GM03348 (cell line): ENCODE measurements around the gene SNRNP35.
A peak's percentile ranks its signal among the peaks of the same experiment; 100 is the strongest.
"Not testable (repeated sequence)": the region's sequence is repeated elsewhere in the genome, so short reads cannot be mapped to it uniquely, and the experiment has no call there.

ENCODE experiments used
- DNase-seq: peaks from one replicate; pipeline ENCODE4 v3.0.0; 2012; ENCODE audit warnings: low spot score

Gene SNRNP35

DNA sequence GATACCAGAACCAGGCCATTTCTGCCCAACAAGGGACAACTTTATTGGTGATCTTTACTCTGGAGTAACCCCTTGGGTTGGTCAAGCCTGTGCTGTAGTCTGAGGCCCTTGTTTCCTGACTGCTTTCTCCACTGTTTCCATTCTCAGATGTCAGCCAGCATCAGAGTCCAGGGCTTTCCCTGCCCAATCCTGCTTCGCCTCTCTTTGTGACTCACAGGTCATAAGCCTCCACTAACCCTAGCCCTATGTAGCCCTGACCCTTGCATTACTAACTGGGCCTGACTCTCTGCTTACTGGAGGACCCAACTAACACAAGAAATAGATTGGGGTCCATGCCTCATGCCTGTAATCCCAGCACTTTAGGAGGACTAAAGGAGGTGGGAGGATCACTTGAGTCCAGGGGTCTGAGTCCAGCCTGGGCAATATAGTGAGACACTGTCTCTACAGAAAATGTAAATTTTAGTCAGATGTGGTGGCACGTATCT lies 8.6 kb upstream of the SNRNP35 start:
- no peak for DNase-seq

DNA sequence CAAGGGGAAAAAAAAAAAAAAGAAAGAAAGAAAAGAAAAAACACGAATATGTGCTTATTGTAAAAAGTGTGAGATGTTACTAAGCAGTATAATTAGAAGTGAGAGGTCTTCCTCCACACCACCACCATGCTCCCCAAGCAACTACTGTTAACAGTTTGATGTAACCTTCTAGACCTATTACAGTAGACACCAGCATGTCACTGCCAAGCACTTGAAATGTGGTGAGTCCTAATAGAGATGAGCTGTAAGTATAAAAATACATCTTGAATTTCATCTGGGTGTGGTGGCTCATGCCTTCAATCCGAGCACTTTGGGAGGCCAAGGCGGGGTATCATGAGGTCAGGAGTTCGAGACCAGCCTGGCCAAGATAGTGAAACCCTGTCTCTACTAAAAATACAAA lies 8.1 kb upstream of the SNRNP35 start:
- DNase-seq: no peak

DNA sequence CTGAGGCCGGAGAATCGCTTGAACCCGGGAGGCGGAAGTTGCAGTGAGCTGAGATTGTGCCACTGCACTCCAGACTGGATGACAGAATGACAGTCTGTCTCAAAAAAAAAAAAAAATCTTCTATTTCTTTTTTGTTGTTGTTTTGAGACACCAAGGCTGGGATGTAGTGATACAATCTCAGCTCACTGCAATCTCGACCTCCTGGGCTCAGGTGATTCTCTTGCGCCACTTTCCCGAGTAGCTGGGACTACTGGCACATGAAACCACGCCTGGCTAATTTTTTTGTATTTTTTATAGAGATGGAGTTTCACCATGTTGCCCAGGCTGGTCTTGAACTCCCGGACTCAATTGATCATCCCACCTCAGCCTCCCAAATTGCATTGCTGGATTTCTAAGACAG lies 7.3 kb upstream of the SNRNP35 start:
- no peak for DNase-seq

DNA sequence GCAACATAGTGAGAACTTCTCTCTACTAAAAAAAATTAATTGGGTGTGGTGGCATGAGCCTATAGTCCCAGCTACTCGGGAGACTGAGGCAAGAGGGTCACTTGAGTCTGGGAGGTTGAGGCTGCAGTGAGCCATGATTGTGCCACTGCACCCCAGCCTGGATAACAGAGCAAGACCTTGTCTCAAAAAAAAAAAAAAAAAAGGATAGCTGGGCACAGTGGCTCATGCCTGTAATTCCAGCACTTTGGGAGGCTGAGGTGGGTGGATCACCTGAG lies 5.7 kb upstream of the SNRNP35 start:
- not testable (repeated sequence) for DNase-seq

GRCh38 chr12:123453165-123453564 lies 4.8 kb upstream of the SNRNP35 start:
- no peak for DNase-seq

GRCh38 chr12:123463174-123463573 lies 5.2 kb downstream of the SNRNP35 start:
- DNase-seq: not testable (repeated sequence)

DNA sequence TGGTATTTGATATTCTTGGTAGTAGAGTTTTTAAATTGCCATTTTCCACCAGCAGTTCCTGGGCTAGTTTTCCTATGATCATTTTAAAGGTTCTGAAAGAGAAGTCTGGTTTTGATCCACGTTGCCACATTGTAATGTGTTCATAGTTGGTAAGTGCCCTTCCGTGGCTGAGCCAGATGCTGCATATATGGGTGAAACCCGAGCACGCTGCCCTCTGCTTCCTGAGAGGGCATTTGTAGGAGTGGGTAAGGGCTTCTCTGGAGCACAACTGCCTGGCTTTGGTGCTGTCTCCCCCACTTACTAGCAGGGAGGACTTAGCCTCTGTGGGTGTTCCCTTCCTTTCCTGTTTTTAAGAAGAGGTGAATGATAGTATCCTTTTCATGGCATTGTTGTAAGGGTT lies 7.1 kb downstream of the SNRNP35 start:
- DNase-seq: no peak

- no peak for DNase-seq
Measured at GRCh38 chr12:123468786-123469185, 10.8 kb downstream of the SNRNP35 start.

DNA sequence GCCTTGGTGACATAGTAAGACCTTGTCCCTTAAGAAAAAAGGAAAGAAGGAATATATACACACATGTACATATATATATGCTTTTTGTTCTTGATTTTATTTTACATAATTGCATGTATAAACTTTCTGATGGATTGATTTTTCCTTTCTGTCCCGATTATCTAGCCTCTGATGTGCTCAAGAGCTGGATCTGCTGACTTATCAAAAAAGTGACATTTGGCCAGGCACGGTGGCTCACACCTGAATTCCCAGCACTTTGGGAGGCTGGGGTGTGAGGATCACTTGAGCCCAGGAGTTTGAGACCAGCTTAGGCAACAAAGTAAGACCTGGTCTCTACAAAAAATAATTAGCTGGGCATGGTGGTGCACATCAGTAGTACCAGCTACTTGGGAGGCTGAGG lies 12.0 kb downstream of the SNRNP35 start:
- no peak for DNase-seq

- peak; percentile 68 for DNase-seq
Measured at GRCh38 chr12:123471374-123472068, 13.6 kb downstream of the SNRNP35 start.

- DNase-seq: no peak
Measured at GRCh38 chr12:123472438-123472849, 14.5 kb downstream of the SNRNP35 start.

GRCh38 chr12:123474485-123475245 lies 16.7 kb downstream of the SNRNP35 start:
- DNase-seq: no peak

DNA sequence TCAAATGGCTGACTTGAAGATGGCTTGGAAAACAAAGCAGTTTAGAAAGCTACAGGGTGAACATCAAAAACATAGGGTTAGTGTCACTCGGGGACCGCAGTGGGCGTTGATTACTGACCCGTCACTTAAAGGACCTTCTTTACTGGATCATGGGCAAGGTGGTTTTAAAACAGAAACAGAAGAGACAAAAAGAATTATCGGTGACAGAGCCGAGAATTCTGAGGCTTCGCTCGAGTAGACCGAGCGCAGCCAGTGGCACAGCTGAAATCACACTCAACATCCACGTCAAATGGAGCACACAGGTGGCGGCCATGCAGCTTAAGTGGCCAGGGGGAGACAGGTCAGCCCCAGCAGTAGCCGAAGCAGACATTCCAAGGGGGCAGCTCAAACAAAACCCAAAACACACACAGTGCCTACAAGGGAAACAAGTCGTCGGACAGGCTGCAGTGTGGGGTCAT lies 17.3 kb downstream of the SNRNP35 start:
- DNase-seq: no peak

DNA sequence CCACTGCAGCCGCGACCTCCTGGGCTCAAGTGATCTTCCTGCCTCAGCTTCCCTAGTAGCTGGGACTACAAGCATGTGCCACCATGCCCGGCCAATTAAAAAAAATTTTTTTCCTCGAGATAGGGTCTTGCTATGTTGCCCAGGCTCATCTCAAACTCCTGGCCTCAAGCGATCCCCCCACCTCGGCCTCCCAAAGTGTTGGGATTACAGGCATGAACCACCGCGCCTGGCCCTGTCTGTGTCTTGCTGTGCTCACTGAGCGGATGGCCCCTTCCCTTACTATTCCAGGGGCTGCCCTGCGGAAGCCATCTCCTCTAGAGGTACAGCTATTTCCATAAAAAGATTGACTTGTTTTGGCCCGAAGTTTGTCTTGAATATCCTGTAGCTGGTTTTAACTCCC lies 20.1 kb downstream of the SNRNP35 start:
- DNase-seq: no peak

DNA sequence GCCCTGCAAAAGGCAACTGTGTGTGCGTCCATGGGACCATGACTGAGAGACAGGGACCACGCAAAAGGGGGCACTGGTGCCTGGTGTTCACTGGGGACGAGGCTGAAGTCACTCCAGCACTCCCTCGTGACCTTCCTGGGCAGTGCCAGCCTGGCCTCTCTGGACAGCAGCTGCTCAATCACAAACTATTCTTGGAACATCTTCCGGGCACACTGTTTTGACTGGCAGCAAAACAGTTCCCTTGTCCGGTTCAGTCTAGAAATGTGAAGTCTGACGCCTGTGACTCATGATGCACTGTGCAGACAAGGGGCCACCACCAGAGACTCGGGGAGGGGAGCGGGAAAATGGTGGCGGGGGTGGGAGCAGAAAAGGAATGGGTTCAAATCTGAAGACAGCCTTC lies 20.8 kb downstream of the SNRNP35 start:
- DNase-seq: no peak

DNA sequence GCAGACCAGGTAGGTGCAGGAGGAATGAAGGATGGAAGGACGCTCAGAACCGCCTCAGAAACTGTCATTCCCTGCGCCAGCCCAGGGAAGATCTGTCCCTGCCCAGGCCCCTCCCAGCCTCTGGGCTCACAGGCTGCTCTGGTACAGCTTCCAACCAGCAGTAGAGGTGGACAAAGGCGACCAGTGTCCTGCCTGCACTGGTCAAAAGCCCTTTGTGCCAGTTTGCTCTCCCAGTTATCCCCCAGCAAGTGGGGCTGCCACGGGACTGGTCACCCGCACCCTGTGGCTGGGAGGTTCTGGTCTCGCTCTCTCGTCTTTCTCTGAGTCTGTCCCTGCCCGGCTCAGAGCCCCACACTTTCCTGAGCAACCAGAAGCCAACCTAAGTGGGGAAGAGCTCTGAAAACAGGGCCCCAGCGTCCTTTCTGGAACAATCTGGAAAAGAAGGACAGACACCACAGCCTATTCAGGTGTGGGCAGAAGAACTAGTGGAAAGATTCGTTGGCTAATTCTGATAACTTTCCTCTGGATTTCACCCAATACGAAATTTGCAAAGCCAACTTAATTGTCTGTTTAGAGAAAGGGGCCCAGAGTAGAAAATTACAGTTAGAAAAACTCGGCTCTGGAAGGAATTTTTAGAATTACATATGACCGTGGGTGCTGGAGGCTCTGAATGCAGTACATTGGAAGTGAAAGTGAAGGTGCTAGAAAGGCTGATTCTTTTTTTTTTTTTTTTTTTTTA lies 21.7 kb downstream of the SNRNP35 start:
- DNase-seq: no peak

DNA sequence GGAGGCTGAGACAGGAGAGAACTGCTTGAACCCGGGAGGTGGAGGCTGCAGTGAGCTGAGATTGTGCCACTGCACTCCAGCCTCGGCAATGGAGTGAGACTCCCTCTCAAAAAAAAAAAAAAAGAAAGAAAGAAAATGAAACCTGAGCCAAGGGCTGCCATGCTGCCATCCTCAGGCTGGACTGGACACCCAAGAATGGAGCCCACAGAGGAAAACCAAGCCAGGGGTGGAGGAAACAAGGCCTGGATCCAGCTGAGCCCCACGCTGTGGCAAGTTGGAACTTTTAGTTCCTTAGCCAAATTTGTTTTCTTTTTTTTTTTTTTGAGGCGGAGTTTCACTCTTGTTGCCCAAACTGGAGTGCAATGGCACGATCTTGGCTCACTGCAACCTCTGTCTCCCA lies 23.3 kb downstream of the SNRNP35 start:
- not testable (repeated sequence) for DNase-seq

GRCh38 chr12:123482876-123483275 lies 24.9 kb downstream of the SNRNP35 start:
- no peak for DNase-seq

DNA sequence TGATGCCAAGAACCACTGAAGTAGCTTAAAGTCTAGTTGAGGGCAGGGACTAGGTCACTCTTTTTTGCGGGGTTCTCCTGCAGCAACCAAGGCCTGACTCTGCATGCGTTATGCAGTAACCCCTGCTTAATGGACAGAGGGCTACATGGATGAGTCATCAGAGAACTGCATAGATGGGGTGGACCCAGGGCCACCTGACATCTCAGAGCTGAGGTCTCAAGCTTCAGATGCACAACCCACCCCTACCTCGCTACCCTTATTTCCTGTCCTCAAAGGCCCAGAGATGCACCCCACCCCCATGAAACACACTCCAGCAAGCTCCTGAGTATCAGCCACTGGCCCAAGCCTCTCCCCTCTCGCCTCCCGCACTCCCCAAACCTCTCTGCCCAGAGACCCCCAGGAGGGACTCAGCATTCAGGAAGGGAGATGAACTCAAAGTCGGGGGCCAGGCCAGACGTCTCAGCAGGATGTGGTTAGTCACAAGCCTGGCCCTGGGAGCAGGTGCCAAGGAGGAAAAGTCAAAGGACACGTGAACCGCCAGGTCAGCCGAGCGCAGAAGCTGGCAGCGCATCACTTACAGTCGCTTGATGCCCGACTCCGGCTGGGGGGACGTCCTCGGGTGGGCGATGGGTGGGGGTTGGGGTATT lies 25.8 kb downstream of the SNRNP35 start:
- DNase-seq: no peak

GRCh38 chr12:123485756-123486155 lies 27.8 kb downstream of the SNRNP35 start:
- DNase-seq: no peak

DNA sequence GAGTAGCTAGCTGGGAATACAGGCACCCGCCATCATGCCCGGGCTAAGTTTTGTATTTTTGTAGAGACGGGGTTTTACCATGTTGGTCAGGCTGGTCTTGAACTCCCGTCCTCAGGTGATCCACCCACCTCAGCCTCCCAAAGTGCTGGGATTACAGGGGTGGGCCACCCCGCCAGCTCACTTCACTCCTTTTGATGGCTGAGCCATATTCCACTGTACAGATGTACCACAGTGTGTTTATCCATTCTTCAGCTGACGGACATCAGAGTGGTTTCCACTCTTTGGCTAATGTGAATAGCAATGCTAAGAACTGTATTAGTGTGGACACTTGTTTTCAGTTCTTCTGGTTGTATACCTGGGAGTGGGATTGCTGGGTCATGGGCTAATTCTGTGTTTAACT lies 29.5 kb downstream of the SNRNP35 start:
- no peak for DNase-seq

DNA sequence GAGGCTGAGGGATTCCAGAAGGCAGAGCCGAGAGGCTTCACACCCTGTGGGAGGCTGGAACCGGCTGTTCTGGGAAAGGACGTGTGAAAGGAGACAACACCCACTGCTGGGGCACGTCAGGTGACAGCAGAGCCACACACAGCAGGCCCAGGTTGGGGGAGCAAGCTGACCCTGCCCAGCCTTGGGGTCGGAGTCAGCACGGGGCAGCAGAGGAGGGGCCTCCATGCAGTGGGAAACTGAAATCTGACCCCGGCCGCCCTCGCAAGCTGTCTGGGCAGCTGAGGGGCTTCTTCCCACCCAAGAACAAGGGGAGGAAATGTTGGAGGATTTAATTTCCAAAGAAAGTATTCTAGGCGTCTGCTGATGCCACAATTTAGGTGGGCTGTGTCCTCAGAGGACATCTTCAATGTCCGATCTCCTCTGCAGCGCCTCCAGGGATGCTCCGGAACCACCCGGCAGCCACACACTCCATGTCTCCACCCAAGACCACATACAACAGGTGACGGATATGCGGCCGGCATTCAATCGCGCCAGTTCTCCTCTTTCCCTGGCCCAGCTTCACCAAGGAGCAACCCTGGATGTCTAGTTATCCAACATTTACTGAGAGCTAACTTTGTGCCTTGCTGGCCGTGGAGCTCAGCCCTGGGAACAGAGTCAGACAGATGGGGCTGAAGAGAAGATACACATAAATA lies 30.7 kb downstream of the SNRNP35 start:
- no peak for DNase-seq
